ENCODE data around the gene ZACN.
A peak's percentile ranks its signal among the peaks of the same experiment; 100 is the strongest.
"Not testable (repeated sequence)": the region's sequence is repeated elsewhere in the genome, so short reads cannot be mapped to it uniquely, and the experiment has no call there.

ZACN gene

GRCh38 chr17:76056882-76057281 is 22.1 kb upstream of the ZACN start:
- no peak for DNase-seq

GRCh38 chr17:76058264-76058663 is 20.7 kb upstream of the ZACN start:
- not testable (repeated sequence) for DNase-seq

GRCh38 chr17:76063875-76064546 is 15.0 kb upstream of the ZACN start:
- DNase-seq, result no peak

- no peak for DNase-seq
These were observed 13.2 kb upstream of the ZACN start for GRCh38 chr17:76065775-76066174.

GRCh38 chr17:76071531-76072147 is 7.3 kb upstream of the ZACN start:
- DNase-seq, result no peak

- peak; percentile 61 to 71 (median 68) for DNase-seq
These were observed 6.7 kb upstream of the ZACN start, which contains the start of gene SRP68 for GRCh38 chr17:76072148-76072858. Gene SRP68, minus strand, starts transcription at chr17:76072517. Its CDS starts 26 bp downstream, at chr17:76072491.

- no peak for DNase-seq
These were observed 4.3 kb upstream of the ZACN start, which contains the start of gene GALR2 for GRCh38 chr17:76074390-76075363. Gene GALR2, plus strand, starts transcription at chr17:76074781. Its CDS starts 103 bp downstream, at chr17:76074884.

GRCh38 chr17:76075364-76076145 is 3.4 kb upstream of the ZACN start:
- DNase-seq, result no peak

- no peak for DNase-seq
These were observed 2.7 kb upstream of the ZACN start for GRCh38 chr17:76076146-76076764.

GRCh38 chr17:76076765-76077583 is 2.0 kb upstream of the ZACN start:
- DNase-seq, result no peak

- no peak for DNase-seq
These were observed 1.3 kb upstream of the ZACN start for GRCh38 chr17:76077584-76078110.

GRCh38 chr17:76078370-76078769 is 612 bp upstream of the ZACN start:
- not testable (repeated sequence) for DNase-seq

- DNase-seq, result no peak
These were observed 563 bp downstream of the ZACN start for GRCh38 chr17:76079535-76079955.

GRCh38 chr17:76079956-76080767 is 1.2 kb downstream of the ZACN start:
- no peak for DNase-seq

GRCh38 chr17:76080768-76081287 is 1.8 kb downstream of the ZACN start:
- no peak for DNase-seq

GRCh38 chr17:76081295-76082210 is 2.6 kb downstream of the ZACN start:
- DNase-seq, result no peak

GRCh38 chr17:76082326-76083251 is 3.6 kb downstream of the ZACN start:
- no peak for DNase-seq

Measured in activated CD4-positive, CD25-positive, alpha-beta regulatory T cell (primary cell).